Retinal pigment epithelial cell (primary cell): ENCODE measurements around the gene NEK3.
"Not testable (repeated sequence)": the region's sequence is repeated elsewhere in the genome, so short reads cannot be mapped to it uniquely, and the experiment has no call there.

Experiments
- DNase-seq: peaks from one replicate; pipeline ENCODE4 v3.0.0-alpha.2; 2010; ENCODE audit warnings: low read depth
- H3K4me3 ChIP-seq: 2 replicates; pipeline ENCODE4 v1.5.1; 2011; ENCODE audit warnings: mild to moderate bottlenecking, low read length, control low read depth, moderate library complexity
- CTCF ChIP-seq: conservative IDR thresholded peaks from 2 replicates; pipeline ENCODE4 v1.5.1; 2011; ENCODE audit warnings: low read depth, low read length, control low read depth, inconsistent platforms

NEK3 gene

GRCh38 chr13:52096748-52097147 lies 62.6 kb downstream of the NEK3 start:
- DNase-seq = no peak
- TF ChIP-seq CTCF = no peak
- no peak overlapping the region for H3K4me3 ChIP-seq

- TF ChIP-seq CTCF = no peak
- H3K4me3 ChIP-seq = no peak overlapping the region
- no peak for DNase-seq
Observed at GRCh38 chr13:52096062-52096461, 63.3 kb downstream of the NEK3 start.

- no peak for DNase-seq
- TF ChIP-seq CTCF = no peak
- no peak overlapping the region for H3K4me3 ChIP-seq
Observed at GRCh38 chr13:52092087-52092486, 67.3 kb downstream of the NEK3 start.

- no peak for DNase-seq
- TF ChIP-seq CTCF = no peak
- H3K4me3 ChIP-seq = no peak overlapping the region
Observed at GRCh38 chr13:52091473-52091872, 67.9 kb downstream of the NEK3 start.

GRCh38 chr13:52085421-52085820 lies 74.0 kb downstream of the NEK3 start:
- no peak for DNase-seq
- H3K4me3 ChIP-seq = no peak overlapping the region
- TF ChIP-seq CTCF = no peak

GRCh38 chr13:52084981-52085380 lies 74.4 kb downstream of the NEK3 start:
- DNase-seq, H3K4me3 ChIP-seq: not testable (repeated sequence)
